GM12878 (cell line): ENCODE data around the gene ANKRD30A. TPM values are rescaled to one million over a fixed set of nuclear protein-coding genes. Genes with fewer than 3 reads are reported as not detected.

Source experiments
- ATAC-seq: fragments of 200-7000 bp; cut with Tn5 transposase; 3 replicates; pipeline ENCODE4 v1.9.1; 2020; ENCODE audit warnings: mild to moderate bottlenecking, moderate library complexity
- BruUV-seq: library from RNA; stranded (reverse); fragments of 400-500 nt; replicated peaks from 2 replicates; lab custom pipeline; 2021; lab: Mats Ljungman, UMichigan
- CTCF ChIA-PET: fragments of 300-600 bp; sonication (Branson Sonifier 250); formaldehyde crosslinking; extraction: SDS; loops from one replicate; lab custom pipeline; 2021; ENCODE audit warnings: inconsistent platforms; lab: Yijun Ruan, JAX
- POLR2A ChIA-PET: fragments of 350-600 bp; formaldehyde crosslinking; extraction: SDS; loops from one replicate; lab custom pipeline; 2021; ENCODE audit warnings: inconsistent platforms; lab: Charles Lee
- RAD21 ChIA-PET: fragments of 300-600 bp; sonication (Branson Sonifier 250); formaldehyde crosslinking; loops from one replicate; lab custom pipeline; 2023; ENCODE audit warnings: antibody characterized with exemption; ENCODE audit not compliant: unreplicated experiment; lab: Charles Lee
- SMC1A ChIA-PET: fragments of 300-600 bp; sonication (Branson Sonifier 250); formaldehyde crosslinking; loops from one replicate; lab custom pipeline; 2023; ENCODE audit not compliant: unreplicated experiment, uncharacterized antibody; lab: Charles Lee
- DNase-seq: peaks from one replicate; pipeline ENCODE4 v3.0.0-alpha.2; 2011; ENCODE audit warnings: low read depth, low spot score
- FAIRE-seq: peaks from 3 replicates; lab custom pipeline; 2011; peaks lifted over from hg19 to GRCh38; lab: Jason Lieb, UNC
- H2AFZ ChIP-seq: 2 replicates; pipeline ENCODE4 v1.6.0; 2011; ENCODE audit warnings: low read depth, low read length, control low read depth; ENCODE audit not compliant: control insufficient read depth
- H3K27ac ChIP-seq: 2 replicates; pipeline ENCODE4 v1.5.1; 2011; ENCODE audit warnings: control low read depth; ENCODE audit not compliant: control insufficient read depth, insufficient read depth
- H3K27me3 ChIP-seq, 2 experiments: replicated peaks in 1 of 2; 2 replicates each; pipeline versions ENCODE4 v1.6.0 to v1.6.1; 2011; ENCODE audit warnings: low read length in 1 of 2; ENCODE audit not compliant: control insufficient read depth in 2 of 2, insufficient read depth in 2 of 2
- H3K36me3 ChIP-seq, 2 experiments: 2 replicates each; pipeline ENCODE4 v1.5.1; 2011; ENCODE audit warnings: low read length in 1 of 2; ENCODE audit not compliant: control insufficient read depth in 2 of 2, insufficient read depth in 2 of 2
- H3K4me1 ChIP-seq: 2 replicates; pipeline ENCODE4 v1.6.1; 2011; ENCODE audit warnings: mild to moderate bottlenecking, low read length, moderate library complexity, mixed read lengths; ENCODE audit not compliant: control insufficient read depth, insufficient read depth
- H3K4me2 ChIP-seq: 2 replicates; pipeline ENCODE4 v1.6.0; 2011; ENCODE audit warnings: control low read depth; ENCODE audit not compliant: control insufficient read depth, insufficient read depth
- H3K4me3 ChIP-seq: fragments of 200-600 bp; sonication (generic); 2 replicates; pipeline ENCODE4 v1.5.1; 2016
- H3K79me2 ChIP-seq: 2 replicates; pipeline ENCODE4 v1.6.0; 2011; ENCODE audit warnings: low read length; ENCODE audit not compliant: control insufficient read depth, insufficient read depth
- H3K9ac ChIP-seq: 2 replicates; pipeline ENCODE4 v1.8.0; 2011; ENCODE audit warnings: low read length, control low read depth, mixed read lengths; ENCODE audit not compliant: control insufficient read depth, insufficient read depth
- H3K9me3 ChIP-seq: replicated peaks from 3 replicates; pipeline ENCODE4 v1.5.1; 2011; ENCODE audit warnings: mild to moderate bottlenecking, low read length; ENCODE audit not compliant: control insufficient read depth, insufficient read depth
- H4K20me1 ChIP-seq: 2 replicates; pipeline ENCODE4 v1.6.0; 2011; ENCODE audit not compliant: control insufficient read depth, insufficient read depth
- CHD2 ChIP-seq: IDR thresholded peaks from 2 replicates; pipeline ENCODE4 v1.6.1; 2011; ENCODE audit warnings: low read depth, low read length, improper control_type of control experiment, borderline replicate concordance
- IKZF1 ChIP-seq: fragments of 450-650 bp; conservative IDR thresholded peaks from 2 replicates; pipeline ENCODE4 v1.6.1; 2017; ENCODE audit warnings: antibody characterized with exemption, mild to moderate bottlenecking
- IRF4 ChIP-seq: IDR thresholded peaks from 2 replicates; pipeline ENCODE4 v1.6.1; 2011; ENCODE audit warnings: low read depth, low read length
- MTA2 ChIP-seq: fragments of 450-650 bp; IDR thresholded peaks from 2 replicates; pipeline ENCODE4 v1.6.1; 2016; ENCODE audit warnings: low read depth, mild to moderate bottlenecking, moderate library complexity
- NBN ChIP-seq: fragments of 450-650 bp; IDR thresholded peaks from 2 replicates; pipeline ENCODE4 v1.6.1; 2016
- NFIC ChIP-seq: IDR thresholded peaks from 2 replicates; pipeline ENCODE4 v1.6.1; 2012; ENCODE audit warnings: low read depth, mild to moderate bottlenecking, inconsistent platforms, low read length, moderate library complexity
- PAX8 ChIP-seq: fragments of 450-650 bp; IDR thresholded peaks from 2 replicates; pipeline ENCODE4 v1.6.1; 2017; ENCODE audit warnings: mild to moderate bottlenecking, moderate library complexity
- SIN3A ChIP-seq: IDR thresholded peaks from 2 replicates; pipeline ENCODE4 v1.6.1; 2012; ENCODE audit warnings: low read depth, low read length, improper control_type of control experiment
- SMAD5 ChIP-seq: IDR thresholded peaks from 2 replicates; pipeline ENCODE4 v1.6.1; 2016; ENCODE audit warnings: antibody characterized with exemption, low read depth
- YBX1 ChIP-seq: fragments of 450-650 bp; IDR thresholded peaks from 2 replicates; pipeline ENCODE4 v1.6.1; 2016; ENCODE audit warnings: antibody characterized with exemption
- ZNF24 ChIP-seq: fragments of 450-650 bp; IDR thresholded peaks from 2 replicates; pipeline ENCODE4 v1.6.1; 2017; ENCODE audit warnings: antibody characterized with exemption, mild to moderate bottlenecking
- ZNF687 ChIP-seq: fragments of 450-650 bp; IDR thresholded peaks from 2 replicates; pipeline ENCODE4 v1.6.1; 2017; ENCODE audit warnings: mild to moderate bottlenecking, moderate library complexity
- ZZZ3 ChIP-seq: IDR thresholded peaks from 2 replicates; pipeline ENCODE4 v1.6.1; 2011; ENCODE audit warnings: low read depth; ENCODE audit not compliant: control insufficient read depth, insufficient read length
- WGBS: methylation state at CpG from one replicate; pipeline ENCODE4 v1.1.6; 2016; ENCODE audit warnings: low lambda C conversion rate; ENCODE audit not compliant: insufficient replicate concordance, insufficient coverage; ENCODE audit errors: missing lambda C conversion rate; 5-methylcytosine and 5-hydroxymethylcytosine counted together
- in situ Hi-C: fragments of 300-500 bp; cut with MboI; formaldehyde crosslinking; loops from 9 replicates; pipeline ENCODE4 v1.14.3; 2018; ENCODE audit warnings: mixed read lengths
- intact Hi-C: fragments of 100-400 bp; cut with micrococcal nuclease; formaldehyde crosslinking; loops from one replicate; pipeline ENCODE4 v1.14.2; 2022; ENCODE audit not compliant: unreplicated experiment
- polyA plus RNA-seq, 11 experiments: library from polyadenylated mRNA; depleted of rRNA in 4 of 11; unstranded in 6 of 11; stranded (reverse) in 5 of 11; fragments of >200 nt; fragmentation: Nextera tagmentation in 4 of 11; fragmentation: Illumina TruSeq in 1 of 11; extraction: Ambion mirVana in 4 of 11; extraction: Trizol in 1 of 11; gene quantifications; 1 replicate in 1 of 11; 2 replicates in 10 of 11; pipeline versions ENCODE4 v1.2.1 to v1.2.3, GENCODE V29; 2011 to 2016; ENCODE audit warnings: inconsistent platforms in 2 of 11, missing spikeins in 2 of 11, low read depth in 1 of 11
- total RNA-seq, 4 experiments: library from RNA; depleted of rRNA in 3 of 4; stranded (reverse); fragments of >200 nt in 3 of 4; fragmentation: Illumina TruSeq in 1 of 4; extraction: Trizol in 1 of 4; gene quantifications; 2 replicates each; pipeline versions ENCODE4 v1.2.1 to v1.2.3, GENCODE V29; 2013 to 2021

ANKRD30A gene
- total and polyA plus RNA-seq, 10 of the 15 experiments (the other 5 are each of a cell fraction or from before 2014, with no cell fraction given), result 0.22 to 3.4 (median 0.74) TPM

- ChIA-PET POLR2A (no interaction called here), SMC1A (no interaction called here), CTCF (no interaction called here), RAD21 (no interaction called here)
- in situ Hi-C loops (no loop called here), intact Hi-C loops (no loop called here)
- no peak overlapping the region for H2AFZ ChIP-seq
- H3K36me3 ChIP-seq, result no peaks in the 10 kb centered on the region
- H3K4me1 ChIP-seq, result no peaks in the 10 kb centered on the region
- ATAC-seq (no peak), DNase-seq (no peak), FAIRE-seq (no peak)
- no peaks in the 10 kb centered on the region for H3K27me3 ChIP-seq
- no TSS peak for BruUV-seq
- H3K4me2 ChIP-seq, result no peak overlapping the region
- no peak overlapping the region for H3K9ac ChIP-seq
- 65% methylated on average over 14 of the region's 18 CpGs for WGBS
- H3K79me2 ChIP-seq, result no peaks in the 10 kb centered on the region
- TF ChIP-seq YBX1 (no peak), IKZF1 (no peak), CHD2 (no peak), SMAD5 (no peak), MTA2 (no peak), ZNF687 (no peak), NFIC (no peak), ZNF24 (no peak), PAX8 (no peak), SIN3A (no peak), ZZZ3 (no peak), IRF4 (no peak), NBN (no peak)
- no peaks in the 10 kb centered on the region for H4K20me1 ChIP-seq
- no peak overlapping the region for H3K27ac ChIP-seq
- no peaks in the 10 kb centered on the region; the same call in 2 of the 3 replicates for H3K9me3 ChIP-seq
- no peak overlapping the region for H3K4me3 ChIP-seq
Measured at GRCh38 chr10:37285063-37285462, 159.7 kb downstream of the ANKRD30A start.
